K562 (cell line): ENCODE measurements around the gene C1orf105. TPM values are rescaled to one million over a fixed set of nuclear protein-coding genes. Genes with fewer than 3 reads are reported as not detected.

Experiments used
- ATAC-seq: fragments of 200-7000 bp; cut with Tn5 transposase; 3 replicates; pipeline ENCODE4 v1.9.1; 2020; ENCODE audit warnings: moderate library complexity
- BruUV-seq: library from RNA; stranded (reverse); fragments of 400-500 nt; replicated peaks from 2 replicates; lab custom pipeline; 2021; lab: Mats Ljungman, UMichigan
- CTCF ChIA-PET: fragments of 300-600 bp; formaldehyde crosslinking; extraction: SDS; loops from one replicate; lab custom pipeline; 2021; ENCODE audit warnings: low intra/inter-chr PET ratio; lab: Yijun Ruan, JAX
- POLR2A ChIA-PET: fragments of 300-600, 350-650 bp; sonication (Branson Sonifier 250); formaldehyde crosslinking; extraction: SDS; loops from one replicate; lab custom pipeline; 2021; ENCODE audit warnings: antibody characterized with exemption, inconsistent platforms; lab: Yijun Ruan, JAX
- DNase-seq, 4 experiments: peaks; one replicate each; pipeline versions ENCODE4 v3.0.0 to v3.0.0-alpha.2; 2011 to 2018; ENCODE audit warnings: low spot score in 3 of 4, mixed read lengths in 3 of 4; ENCODE audit errors: extremely low read depth in 1 of 4
- FAIRE-seq: peaks from 2 replicates; lab custom pipeline; 2011; peaks lifted over from hg19 to GRCh38; lab: Jason Lieb, UNC
- H2AFZ ChIP-seq: 2 replicates; pipeline ENCODE4 v1.6.0; 2011; ENCODE audit warnings: low read depth, low read length, control low read depth, inconsistent platforms
- H3K27ac ChIP-seq: fragments of 200-600 bp; 3 replicates; pipeline ENCODE4 v1.8.0; 2011; ENCODE audit warnings: low read depth, mild to moderate bottlenecking, control low read depth, inconsistent platforms, low read length, moderate library complexity, mixed read lengths; ENCODE audit errors: extremely low read depth
- H3K27me3 ChIP-seq, 2 experiments: fragments of 300-600 bp in 1 of 2; 2 replicates in 1 of 2; 3 replicates in 1 of 2; pipeline versions ENCODE4 v1.6.0 to v1.8.0; 2011; ENCODE audit warnings: inconsistent platforms in 2 of 2, low read length in 2 of 2, mild to moderate bottlenecking in 1 of 2, mixed read lengths in 1 of 2, moderate library complexity in 1 of 2; ENCODE audit not compliant: control insufficient read depth in 2 of 2, insufficient read depth in 2 of 2
- H3K36me3 ChIP-seq: fragments of 300-600 bp; 3 replicates; pipeline ENCODE4 v1.8.0; 2011; ENCODE audit warnings: mild to moderate bottlenecking, low read length, inconsistent platforms; ENCODE audit not compliant: control insufficient read depth, insufficient read depth
- H3K4me1 ChIP-seq, 2 experiments: fragments of 200-600 bp in 1 of 2; replicated peaks in 1 of 2; 2 replicates in 1 of 2; 3 replicates in 1 of 2; pipeline versions ENCODE4 v1.5.1 to v1.8.0; 2011; ENCODE audit warnings: inconsistent platforms in 2 of 2, low read length in 2 of 2, mild to moderate bottlenecking in 1 of 2, mixed read lengths in 1 of 2, moderate library complexity in 1 of 2; ENCODE audit not compliant: control insufficient read depth in 2 of 2, insufficient read depth in 2 of 2
- H3K4me2 ChIP-seq: 2 replicates; pipeline ENCODE4 v1.6.1; 2011; ENCODE audit warnings: low read length, control low read depth, inconsistent platforms, mixed read lengths; ENCODE audit not compliant: insufficient read depth
- H3K4me3 ChIP-seq: fragments of 200-600 bp; sonication (generic), shearing (Covaris generic); 2 replicates; pipeline ENCODE4 v1.5.1; 2016; ENCODE audit warnings: control low read depth, inconsistent platforms
- H3K79me2 ChIP-seq: fragments of 200-600 bp; 3 replicates; pipeline ENCODE4 v1.8.0; 2011; ENCODE audit warnings: low read length, inconsistent platforms; ENCODE audit not compliant: control insufficient read depth, insufficient read depth
- H3K9ac ChIP-seq, 2 experiments: 2 replicates each; pipeline versions ENCODE4 v1.6.0 to v1.6.1; 2011; ENCODE audit warnings: low read depth in 2 of 2, low read length in 2 of 2, control low read depth in 1 of 2, inconsistent platforms in 1 of 2, mild to moderate bottlenecking in 1 of 2, mixed read lengths in 1 of 2; ENCODE audit not compliant: insufficient read depth in 1 of 2
- H3K9me1 ChIP-seq: one replicate; pipeline ENCODE4 v1.6.0; 2011; ENCODE audit warnings: inconsistent platforms, mild to moderate bottlenecking, low read length, moderate library complexity; ENCODE audit not compliant: control insufficient read depth, insufficient read depth
- H3K9me3 ChIP-seq: replicated peaks from 2 replicates; pipeline ENCODE4 v1.5.1; 2011; ENCODE audit warnings: low read depth, low read length, inconsistent platforms; ENCODE audit not compliant: control insufficient read depth, insufficient read depth
- H4K20me1 ChIP-seq: replicated peaks from 2 replicates; pipeline ENCODE4 v1.6.1; 2011; ENCODE audit warnings: low read length, inconsistent platforms, mixed read lengths; ENCODE audit not compliant: control insufficient read depth, insufficient read depth
- WGBS: fragments of 100-300 bp; shearing (Covaris generic); methylation state at CpG from one replicate; pipeline ENCODE4 v1.1.6; 2016; ENCODE audit warnings: low coverage, mixed read lengths; ENCODE audit not compliant: insufficient coverage; ENCODE audit errors: missing lambda C conversion rate; 5-methylcytosine and 5-hydroxymethylcytosine counted together
- in situ Hi-C: fragments of 300-500 bp; cut with MboI; formaldehyde crosslinking; loops from 4 replicates; pipeline ENCODE4 v1.15.0; 2018; ENCODE audit warnings: inconsistent platforms, mixed read lengths
- intact Hi-C: fragments of 100-400 bp; cut with micrococcal nuclease; formaldehyde crosslinking; loops from 2 replicates; pipeline ENCODE4 v1.14.2; 2022
- polyA plus RNA-seq, 8 experiments: library from polyadenylated mRNA; depleted of rRNA in 4 of 8; stranded (reverse) in 5 of 8; unstranded in 3 of 8; fragments of >200 nt; fragmentation: Nextera tagmentation in 2 of 8; fragmentation: Illumina TruSeq in 1 of 8; extraction: Ambion mirVana in 2 of 8; extraction: Trizol in 1 of 8; gene quantifications; 2 replicates each; pipeline versions ENCODE4 v1.2.1 to v1.2.3, GENCODE V29; 2011 to 2014; ENCODE audit warnings: inconsistent platforms in 1 of 8, missing spikeins in 1 of 8
- total RNA-seq, 7 experiments: library from RNA; depleted of rRNA in 6 of 7; stranded (reverse); fragments of >200 nt in 6 of 7; fragmentation: Illumina TruSeq in 2 of 7; extraction: Trizol in 2 of 7; gene quantifications; 2 replicates each; pipeline versions ENCODE4 v1.2.1 to v1.2.3, GENCODE V29; 2011 to 2021; ENCODE audit warnings: low replicate concordance in 1 of 7
- TF ChIP-seq, protein P1 (sequence below), 2 experiments: fragments of 450-650 bp; formaldehyde crosslinking in 1 of 2; IDR thresholded peaks; 2 replicates each; pipeline versions ENCODE4 v1.4.0 to v1.6.1; 2014 to 2020; ENCODE audit warnings: mild to moderate bottlenecking in 2 of 2, borderline replicate concordance in 1 of 2, low read depth in 1 of 2
- TF ChIP-seq, protein P2 (sequence below): fragments of 250-450 bp; sonication (Bioruptor Pico); IDR thresholded peaks from 2 replicates; pipeline ENCODE4 v1.5.0; 2022; ENCODE audit warnings: mild to moderate bottlenecking

The C1orf105 gene
- total and polyA plus RNA-seq, 9 of the 15 experiments (the other 6 are each of a cell fraction or from before 2014, with no cell fraction given) = 0.08 TPM; not detected in 8

DNA sequence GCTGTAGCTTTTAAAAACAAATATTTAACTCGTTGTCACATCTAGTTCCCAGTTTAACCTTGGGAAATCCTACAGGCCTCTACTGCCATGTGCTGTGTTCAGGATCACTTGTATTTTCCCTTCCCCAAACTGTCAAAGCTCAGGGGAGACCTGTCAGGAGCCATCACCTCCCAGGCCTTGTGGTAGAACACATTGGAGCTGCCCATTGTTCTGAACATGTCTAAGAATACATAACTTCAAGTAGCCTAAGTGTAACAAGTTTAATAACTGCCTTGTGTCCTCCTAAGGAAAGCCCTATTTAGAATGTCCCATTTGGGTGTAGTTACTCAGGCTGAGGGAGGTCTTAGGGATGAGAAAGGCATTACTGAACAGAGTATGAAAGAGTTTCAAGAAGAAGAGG is 52.0 kb downstream of the C1orf105 start:
- BruUV-seq = no TSS peak
- WGBS = 12% methylated on average over 1 of the region's 1 CpG
- in situ Hi-C loops (no loop called here), intact Hi-C loops (no loop called here)
- DNase-seq (no peak), FAIRE-seq (no peak), ATAC-seq (peak; percentile 22; the same call in 2 of the 3 replicates)
- Histone ChIP-seq H2AFZ (peak overlapping the region; percentile 3; the same call in 1 of the 2 replicates), H3K9me3 (no peaks in the 10 kb centered on the region), H3K4me2 (no peak overlapping the region), H3K27me3 (no peaks in the 10 kb centered on the region), H3K36me3 (no peaks in the 10 kb centered on the region), H3K79me2 (no peaks in the 10 kb centered on the region), H3K4me1 (peaks cover 0 to 10% of the 10 kb centered on the region in 2 experiments; a peak in 1 of 5 replicates), H3K4me3 (no peak overlapping the region), H3K27ac (no peak overlapping the region), H3K9ac (no peak overlapping the region), H3K9me1 (no peaks in the 10 kb centered on the region), H4K20me1 (no peaks in the 10 kb centered on the region)
- TF ChIP-seq, protein P1, sequence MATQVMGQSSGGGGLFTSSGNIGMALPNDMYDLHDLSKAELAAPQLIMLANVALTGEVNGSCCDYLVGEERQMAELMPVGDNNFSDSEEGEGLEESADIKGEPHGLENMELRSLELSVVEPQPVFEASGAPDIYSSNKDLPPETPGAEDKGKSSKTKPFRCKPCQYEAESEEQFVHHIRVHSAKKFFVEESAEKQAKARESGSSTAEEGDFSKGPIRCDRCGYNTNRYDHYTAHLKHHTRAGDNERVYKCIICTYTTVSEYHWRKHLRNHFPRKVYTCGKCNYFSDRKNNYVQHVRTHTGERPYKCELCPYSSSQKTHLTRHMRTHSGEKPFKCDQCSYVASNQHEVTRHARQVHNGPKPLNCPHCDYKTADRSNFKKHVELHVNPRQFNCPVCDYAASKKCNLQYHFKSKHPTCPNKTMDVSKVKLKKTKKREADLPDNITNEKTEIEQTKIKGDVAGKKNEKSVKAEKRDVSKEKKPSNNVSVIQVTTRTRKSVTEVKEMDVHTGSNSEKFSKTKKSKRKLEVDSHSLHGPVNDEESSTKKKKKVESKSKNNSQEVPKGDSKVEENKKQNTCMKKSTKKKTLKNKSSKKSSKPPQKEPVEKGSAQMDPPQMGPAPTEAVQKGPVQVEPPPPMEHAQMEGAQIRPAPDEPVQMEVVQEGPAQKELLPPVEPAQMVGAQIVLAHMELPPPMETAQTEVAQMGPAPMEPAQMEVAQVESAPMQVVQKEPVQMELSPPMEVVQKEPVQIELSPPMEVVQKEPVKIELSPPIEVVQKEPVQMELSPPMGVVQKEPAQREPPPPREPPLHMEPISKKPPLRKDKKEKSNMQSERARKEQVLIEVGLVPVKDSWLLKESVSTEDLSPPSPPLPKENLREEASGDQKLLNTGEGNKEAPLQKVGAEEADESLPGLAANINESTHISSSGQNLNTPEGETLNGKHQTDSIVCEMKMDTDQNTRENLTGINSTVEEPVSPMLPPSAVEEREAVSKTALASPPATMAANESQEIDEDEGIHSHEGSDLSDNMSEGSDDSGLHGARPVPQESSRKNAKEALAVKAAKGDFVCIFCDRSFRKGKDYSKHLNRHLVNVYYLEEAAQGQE (IDR thresholded peaks at IDR 0.05; ENCODE audit: borderline replicate concordance) = peak; percentile 48
- TF ChIP-seq, protein P1 (CRISPR knock-in tag; IDR thresholded peaks at IDR 0.05; ENCODE audit: low read depth) = no peak
- TF ChIP-seq, protein P2, sequence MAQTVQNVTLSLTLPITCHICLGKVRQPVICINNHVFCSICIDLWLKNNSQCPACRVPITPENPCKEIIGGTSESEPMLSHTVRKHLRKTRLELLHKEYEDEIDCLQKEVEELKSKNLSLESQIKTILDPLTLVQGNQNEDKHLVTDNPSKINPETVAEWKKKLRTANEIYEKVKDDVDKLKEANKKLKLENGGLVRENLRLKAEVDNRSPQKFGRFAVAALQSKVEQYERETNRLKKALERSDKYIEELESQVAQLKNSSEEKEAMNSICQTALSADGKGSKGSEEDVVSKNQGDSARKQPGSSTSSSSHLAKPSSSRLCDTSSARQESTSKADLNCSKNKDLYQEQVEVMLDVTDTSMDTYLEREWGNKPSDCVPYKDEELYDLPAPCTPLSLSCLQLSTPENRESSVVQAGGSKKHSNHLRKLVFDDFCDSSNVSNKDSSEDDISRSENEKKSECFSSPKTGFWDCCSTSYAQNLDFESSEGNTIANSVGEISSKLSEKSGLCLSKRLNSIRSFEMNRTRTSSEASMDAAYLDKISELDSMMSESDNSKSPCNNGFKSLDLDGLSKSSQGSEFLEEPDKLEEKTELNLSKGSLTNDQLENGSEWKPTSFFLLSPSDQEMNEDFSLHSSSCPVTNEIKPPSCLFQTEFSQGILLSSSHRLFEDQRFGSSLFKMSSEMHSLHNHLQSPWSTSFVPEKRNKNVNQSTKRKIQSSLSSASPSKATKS (CRISPR knock-in tag) = no peak
- CTCF ChIA-PET = no interaction called here
- POLR2A ChIA-PET = interaction anchor here (0.9 to 1.7 kb wide), 3 partner anchors 12 to 22 kb away, joined by 3 to 8 read pairs (median 4); no protein-coding TSS in a partner anchor
